ENCODE results near the gene SPTBN4. TPM values are rescaled to one million over a fixed set of nuclear protein-coding genes. Genes with fewer than 3 reads are reported as not detected.

SPTBN4 gene
- 2.1 and 2.3 TPM in 2 replicates for total RNA-seq

GRCh38 chr19:40466985-40467734, at the start of gene SPTBN4:
SPTBN4 (plus strand) TSS chr19:40467001; CDS start chr19:40472622, 5,621 bp downstream.

GRCh38 chr19:40425450-40426287, 41.1 kb upstream of the SPTBN4 start, which contains the start of gene SERTAD1:
SERTAD1 (minus strand) TSS chr19:40425992; CDS start chr19:40423546, 2,446 bp downstream.

GRCh38 chr19:40444000-40444824, 22.6 kb upstream of the SPTBN4 start, which contains the start of gene SERTAD3:
SERTAD3 (minus strand) TSS chr19:40444335; CDS start chr19:40442080, 2,255 bp downstream.

DNA sequence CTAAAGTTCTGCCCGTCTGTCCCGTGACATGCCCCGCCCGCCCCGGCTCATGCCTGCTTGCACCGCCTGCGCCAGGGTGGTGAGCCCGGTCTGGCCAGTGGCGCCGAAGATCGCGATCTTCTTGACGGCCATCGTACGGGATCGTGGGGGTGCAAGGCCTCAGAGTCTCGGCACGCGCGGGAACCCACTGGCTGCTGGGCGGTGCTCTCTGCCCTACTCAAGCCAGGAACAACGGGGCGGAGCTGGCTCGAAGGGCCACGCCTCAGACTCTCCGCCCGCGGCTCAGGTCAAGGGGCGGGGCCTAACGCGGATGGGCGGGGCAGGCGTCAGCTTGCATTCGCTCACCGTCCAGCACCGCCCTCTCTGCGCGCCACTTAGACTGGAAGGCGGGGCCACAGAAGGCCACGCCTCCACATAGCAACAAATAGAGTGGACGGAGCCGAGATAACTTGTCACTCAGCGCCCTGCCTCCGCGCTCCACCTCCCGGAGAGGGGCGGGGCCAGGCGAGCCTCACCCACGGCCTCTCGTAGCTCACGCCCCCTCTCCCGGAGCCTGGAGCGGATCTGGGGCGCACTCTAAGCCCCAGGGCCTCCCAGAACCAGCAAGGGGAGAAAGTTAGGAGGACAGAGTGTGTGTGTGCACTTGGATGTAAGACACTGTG, 1.1 kb upstream of the SPTBN4 start, which contains the start of gene BLVRB:
Gene BLVRB, minus strand, starts transcription at position 189 of the 662 bp plus-strand sequence. Its CDS starts 57 bp downstream, at position 132.

DNA sequence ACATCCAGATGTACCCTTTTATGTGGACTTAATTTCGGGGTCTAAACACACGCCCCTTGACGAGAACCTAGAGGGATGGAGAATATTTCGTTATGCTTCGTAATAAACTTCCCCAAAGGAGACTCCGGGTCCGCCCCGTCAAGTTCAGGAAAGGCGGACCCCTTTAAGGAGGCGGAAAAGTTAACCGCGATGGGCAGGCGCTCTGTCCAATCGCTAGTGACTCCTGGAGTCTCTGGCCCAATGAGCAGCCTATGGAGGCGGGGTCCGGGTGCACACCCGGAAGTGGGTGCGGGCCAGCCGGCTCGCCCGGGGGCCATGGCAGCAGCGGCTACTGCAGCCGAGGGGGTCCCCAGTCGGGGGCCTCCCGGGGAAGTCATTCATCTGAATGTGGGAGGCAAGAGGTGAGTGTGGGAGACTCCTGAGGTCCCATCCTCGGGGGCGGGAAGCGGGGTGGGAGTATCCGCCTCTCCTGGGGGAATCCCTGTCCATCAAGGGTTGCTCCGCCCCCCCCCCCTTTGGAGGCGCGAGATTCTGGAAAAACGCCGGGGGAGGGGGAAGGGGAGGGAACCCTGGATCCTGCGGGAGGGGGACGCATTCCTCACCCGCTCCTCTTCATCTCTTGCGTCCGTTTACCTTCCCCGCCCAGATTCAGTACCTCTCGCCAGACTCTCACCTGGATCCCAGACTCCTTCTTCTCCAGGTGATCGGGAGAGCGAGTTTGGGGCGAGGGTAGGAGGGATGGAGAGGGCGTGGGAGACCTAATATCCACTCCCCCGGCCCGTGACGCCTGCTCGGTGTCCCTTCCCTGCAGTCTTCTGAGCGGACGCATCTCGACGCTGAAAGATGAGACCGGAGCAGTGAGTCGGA, 110.0 kb downstream of the SPTBN4 start, which contains the start of gene SHKBP1:
Gene SHKBP1, plus strand, starts transcription at position 289 of the 867 bp plus-strand sequence. Its CDS starts 27 bp downstream, at position 316.

DNA sequence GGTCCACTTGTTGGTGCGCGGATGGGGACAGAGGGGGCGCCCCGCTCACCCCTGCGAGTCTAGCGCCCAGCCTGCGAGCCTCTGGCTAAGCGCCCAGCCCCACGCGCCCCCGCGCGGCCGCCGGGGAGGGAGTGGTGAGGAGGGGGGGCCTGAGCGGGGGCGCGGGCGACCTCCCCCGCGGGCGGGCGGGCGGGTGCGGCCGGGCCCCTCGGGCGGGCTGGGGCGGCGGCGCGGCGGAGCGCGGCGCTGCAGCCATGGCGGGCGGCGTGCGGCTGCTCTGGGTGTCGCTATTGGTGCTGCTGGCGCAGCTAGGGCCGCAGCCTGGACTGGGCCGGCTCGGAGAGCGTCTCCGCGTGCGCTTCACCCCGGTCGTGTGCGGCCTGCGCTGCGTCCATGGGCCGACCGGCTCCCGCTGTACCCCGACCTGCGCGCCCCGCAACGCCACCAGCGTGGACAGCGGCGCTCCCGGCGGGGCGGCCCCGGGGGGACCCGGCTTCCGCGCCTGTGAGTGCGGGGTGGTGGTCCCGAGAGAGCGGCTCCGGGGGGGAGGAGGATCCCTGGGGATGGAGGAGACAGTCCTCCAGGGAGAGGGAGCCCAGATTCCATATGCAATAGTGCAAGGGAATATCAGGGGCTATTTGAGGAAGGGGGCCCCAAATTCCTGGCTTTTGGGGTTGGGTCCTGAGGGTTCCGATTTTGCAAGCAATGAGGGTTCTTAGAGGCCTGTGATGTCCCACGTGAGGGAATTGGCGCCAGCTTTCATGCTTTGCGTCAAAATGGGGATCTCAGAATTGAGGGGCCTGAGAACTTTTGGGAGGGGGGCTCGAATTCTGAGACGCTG, 134.6 kb downstream of the SPTBN4 start, which contains the start of gene LTBP4:
Gene LTBP4, plus strand, starts transcription at position 236 of the 841 bp plus-strand sequence. Its CDS starts 19 bp downstream, at position 255.

Small RNAs within 50 kb of the gene (small RNA-seq; reads per million reads assigned to genes)
- gene RF00017, result not detected

Other genes with a start within 250 kb of the SPTBN4 start
- gene TTC9B, start 248.6 kb upstream of the SPTBN4 start, total RNA-seq, result not detected in 2 replicates
- gene CCNP, start 240.3 kb upstream of the SPTBN4 start, total RNA-seq, result 0.16 TPM in 1 of 2 replicates, not detected in the other
- 157 and 161 TPM in 2 replicates for gene AKT2, start 181.7 kb upstream of the SPTBN4 start, total RNA-seq
- 8.1 and 9.7 TPM in 2 replicates for gene C19orf47, start 118.6 kb upstream of the SPTBN4 start, total RNA-seq
- gene PLD3, start 118.3 kb upstream of the SPTBN4 start, total RNA-seq, result 332 and 333 TPM in 2 replicates
- 0.12 and 0.49 TPM in 2 replicates for gene HIPK4, start 76.8 kb upstream of the SPTBN4 start, total RNA-seq
- gene PRX, start 53.6 kb upstream of the SPTBN4 start, total RNA-seq, result 2.8 and 3.1 TPM in 2 replicates
- 12.8 and 14.0 TPM in 2 replicates for gene SERTAD1, start 41.0 kb upstream of the SPTBN4 start, total RNA-seq
- 37.6 and 44.9 TPM in 2 replicates for gene SERTAD3, start 22.7 kb upstream of the SPTBN4 start, total RNA-seq
- gene BLVRB, start 1.3 kb upstream of the SPTBN4 start, total RNA-seq, result 85.7 and 89.4 TPM in 2 replicates
- 30.4 and 35.4 TPM in 2 replicates for gene SHKBP1, start 109.9 kb downstream of the SPTBN4 start, total RNA-seq
- gene LTBP4, start 134.4 kb downstream of the SPTBN4 start, total RNA-seq, result 32.6 and 35.1 TPM in 2 replicates
- 41.7 and 48.8 TPM in 2 replicates for gene NUMBL, start 223.7 kb downstream of the SPTBN4 start, total RNA-seq
- 39.1 and 52.5 TPM in 2 replicates for gene COQ8B, start 249.9 kb downstream of the SPTBN4 start, total RNA-seq

Data from hair follicle dermal papilla cell (primary cell).